ENCODE data around the gene MAP4K4.

Gene MAP4K4

DNA sequence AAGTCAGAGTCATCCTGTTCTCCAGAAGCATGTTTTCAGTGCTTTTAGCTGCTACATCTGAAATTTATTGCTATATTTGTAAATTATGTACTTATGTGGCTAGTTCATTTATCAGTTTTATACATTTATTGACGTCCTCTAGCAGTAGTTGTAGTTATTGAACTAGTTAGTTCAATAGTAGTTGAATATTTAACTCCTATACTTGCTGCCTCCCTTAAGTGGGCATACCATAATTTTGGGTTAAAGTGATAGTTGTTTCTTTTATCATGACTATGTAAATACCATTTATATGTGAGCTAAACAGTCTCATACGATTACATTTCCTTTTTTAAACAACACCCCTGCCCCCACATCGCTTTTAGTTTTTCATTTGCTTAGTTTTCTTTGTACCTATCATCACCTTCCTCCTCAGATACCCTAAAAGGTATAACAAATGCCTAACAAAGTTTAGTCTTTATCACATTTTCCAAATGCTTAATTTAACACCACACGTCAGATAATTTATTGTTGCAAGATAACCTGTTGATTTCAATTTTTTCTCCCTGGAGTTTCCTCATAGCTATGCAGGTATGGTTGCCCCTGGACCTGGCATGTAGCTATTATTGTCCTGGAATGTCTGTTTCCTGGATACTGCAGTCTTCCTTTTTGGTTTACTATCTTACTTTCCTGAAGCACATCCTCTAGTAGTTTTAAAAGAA lies 8.8 kb downstream of the MAP4K4 start:
- Histone ChIP-seq H3F3A (ENCODE audit: insufficient read depth, low read length) (peaks cover 7% of the 10 kb centered on the region; the same call in 1 of the 2 replicates), H4K20me1 (ENCODE audit: insufficient read depth, low read length) (no peaks in the 10 kb centered on the region), H2AFZ (ENCODE audit: low read length) (no peak overlapping the region), H3K27ac (ENCODE audit: low read length) (no peak overlapping the region), H3K4me1 (ENCODE audit: low read length) (peaks cover 17% of the 10 kb centered on the region), H3K9ac (ENCODE audit: low read length) (no peak overlapping the region), H3K4me2 (ENCODE audit: low read depth, low read length) (no peak overlapping the region), H3K36me3 (replicated peaks; ENCODE audit: insufficient read depth, low read length) (0 out of 2 replicates have a peak, but pooled peaks cover 2% of the 10 kb centered on the region), H3K27me3 (replicated peaks; ENCODE audit: insufficient read depth, low read length) (no peaks in the 10 kb centered on the region), H3K9me2 (replicated peaks; ENCODE audit: insufficient read depth, low read length) (no peaks in the 10 kb centered on the region), H3K4me3 (ENCODE audit: low read length) (no peak overlapping the region), H3K9me3 (replicated peaks; ENCODE audit: insufficient read depth, low read length) (no peaks in the 10 kb centered on the region), H3K79me2 (ENCODE audit: low read length) (peaks cover 6% of the 10 kb centered on the region; the same call in 1 of the 2 replicates)
- DNase-seq = no peak
- TF ChIP-seq, protein P1, sequence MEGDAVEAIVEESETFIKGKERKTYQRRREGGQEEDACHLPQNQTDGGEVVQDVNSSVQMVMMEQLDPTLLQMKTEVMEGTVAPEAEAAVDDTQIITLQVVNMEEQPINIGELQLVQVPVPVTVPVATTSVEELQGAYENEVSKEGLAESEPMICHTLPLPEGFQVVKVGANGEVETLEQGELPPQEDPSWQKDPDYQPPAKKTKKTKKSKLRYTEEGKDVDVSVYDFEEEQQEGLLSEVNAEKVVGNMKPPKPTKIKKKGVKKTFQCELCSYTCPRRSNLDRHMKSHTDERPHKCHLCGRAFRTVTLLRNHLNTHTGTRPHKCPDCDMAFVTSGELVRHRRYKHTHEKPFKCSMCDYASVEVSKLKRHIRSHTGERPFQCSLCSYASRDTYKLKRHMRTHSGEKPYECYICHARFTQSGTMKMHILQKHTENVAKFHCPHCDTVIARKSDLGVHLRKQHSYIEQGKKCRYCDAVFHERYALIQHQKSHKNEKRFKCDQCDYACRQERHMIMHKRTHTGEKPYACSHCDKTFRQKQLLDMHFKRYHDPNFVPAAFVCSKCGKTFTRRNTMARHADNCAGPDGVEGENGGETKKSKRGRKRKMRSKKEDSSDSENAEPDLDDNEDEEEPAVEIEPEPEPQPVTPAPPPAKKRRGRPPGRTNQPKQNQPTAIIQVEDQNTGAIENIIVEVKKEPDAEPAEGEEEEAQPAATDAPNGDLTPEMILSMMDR (IDR thresholded peaks at IDR 0.05; ENCODE audit: low read length) = no peak
- TF ChIP-seq EZH2 (optimal IDR thresholded peaks at IDR 0.05; ENCODE audit: low read depth, low read length) (no peak), EZH2phosphoT487 (IDR thresholded peaks at IDR 0.05; ENCODE audit: low read length) (no peak)

DNA sequence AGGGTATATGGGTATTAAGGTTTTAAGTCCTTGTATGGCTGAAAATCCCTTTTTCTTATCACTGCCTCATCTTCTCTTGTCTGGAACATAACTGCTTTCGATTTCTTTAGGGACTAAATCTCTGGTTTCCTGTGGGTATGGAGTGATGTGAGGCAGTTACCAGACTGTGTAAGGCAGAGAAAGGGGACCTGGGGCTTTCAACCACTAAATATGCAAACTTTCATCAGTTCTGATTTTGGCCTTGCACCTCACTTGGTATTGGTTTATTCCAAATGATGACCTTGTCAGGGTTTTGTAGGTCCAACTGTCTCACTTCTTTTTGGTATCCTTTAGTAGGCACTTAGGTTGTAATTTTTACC lies 9.3 kb downstream of the MAP4K4 start:
- H3K4me1 ChIP-seq (ENCODE audit: low read length) = peaks cover 17% of the 10 kb centered on the region
- no peak overlapping the region for H3K9ac ChIP-seq (ENCODE audit: low read length)

DNA sequence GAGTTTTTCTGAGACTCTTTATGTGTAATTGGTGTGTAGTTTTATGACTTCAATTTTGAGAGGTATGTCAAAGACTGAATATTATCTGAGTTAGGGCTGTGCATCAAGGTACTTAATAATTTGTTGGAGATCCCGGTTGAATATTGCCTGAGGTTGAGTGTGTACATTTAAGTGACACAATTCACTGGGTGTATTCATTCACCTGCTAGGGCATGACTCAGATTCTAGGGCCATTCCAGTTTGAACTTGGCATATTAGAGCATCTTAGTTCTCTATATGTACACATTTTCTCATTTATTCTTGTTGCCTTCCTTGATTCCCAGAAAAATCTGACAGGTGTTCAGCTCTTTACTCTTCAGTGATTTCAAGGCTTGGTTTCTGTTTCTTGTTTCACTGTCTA lies 12.5 kb downstream of the MAP4K4 start:
- Histone ChIP-seq H3F3A (ENCODE audit: insufficient read depth, low read length) (peaks cover 7% of the 10 kb centered on the region; the same call in 1 of the 2 replicates), H3K79me2 (ENCODE audit: low read length) (no peaks in the 10 kb centered on the region), H3K4me2 (ENCODE audit: low read depth, low read length) (peak overlapping the region; percentile 28), H3K9ac (ENCODE audit: low read length) (no peak overlapping the region), H3K27me3 (replicated peaks; ENCODE audit: insufficient read depth, low read length) (no peaks in the 10 kb centered on the region), H3K4me1 (ENCODE audit: low read length) (peaks cover 17% of the 10 kb centered on the region), H3K27ac (ENCODE audit: low read length) (no peak overlapping the region), H3K4me3 (ENCODE audit: low read length) (no peak overlapping the region), H2AFZ (ENCODE audit: low read length) (no peak overlapping the region), H4K20me1 (ENCODE audit: insufficient read depth, low read length) (no peaks in the 10 kb centered on the region), H3K9me2 (replicated peaks; ENCODE audit: insufficient read depth, low read length) (no peaks in the 10 kb centered on the region), H3K9me3 (replicated peaks; ENCODE audit: insufficient read depth, low read length) (no peaks in the 10 kb centered on the region), H3K36me3 (replicated peaks; ENCODE audit: insufficient read depth, low read length) (no peaks in the 10 kb centered on the region)
- TF ChIP-seq, protein P1 (IDR thresholded peaks at IDR 0.05; ENCODE audit: low read length) = no peak
- TF ChIP-seq EZH2phosphoT487 (IDR thresholded peaks at IDR 0.05; ENCODE audit: low read length) (no peak), EZH2 (optimal IDR thresholded peaks at IDR 0.05; ENCODE audit: low read depth, low read length) (no peak)
- no peak for DNase-seq

More for the DNA sequence above, 9.3 kb downstream of the MAP4K4 start:
- Histone ChIP-seq H3K9me3 (replicated peaks; ENCODE audit: insufficient read depth, low read length) (no peaks in the 10 kb centered on the region), H3K27me3 (replicated peaks; ENCODE audit: insufficient read depth, low read length) (no peaks in the 10 kb centered on the region), H2AFZ (ENCODE audit: low read length) (no peak overlapping the region), H4K20me1 (ENCODE audit: insufficient read depth, low read length) (no peaks in the 10 kb centered on the region), H3K79me2 (ENCODE audit: low read length) (0 out of 2 replicates have a peak, but pooled peaks cover 6% of the 10 kb centered on the region), H3F3A (ENCODE audit: insufficient read depth, low read length) (peaks cover 7% of the 10 kb centered on the region; the same call in 1 of the 2 replicates), H3K27ac (ENCODE audit: low read length) (no peak overlapping the region), H3K36me3 (replicated peaks; ENCODE audit: insufficient read depth, low read length) (0 out of 2 replicates have a peak, but pooled peaks cover 2% of the 10 kb centered on the region), H3K4me3 (ENCODE audit: low read length) (no peak overlapping the region), H3K9me2 (replicated peaks; ENCODE audit: insufficient read depth, low read length) (no peaks in the 10 kb centered on the region), H3K4me2 (ENCODE audit: low read depth, low read length) (no peak overlapping the region)
- TF ChIP-seq, protein P1 (IDR thresholded peaks at IDR 0.05; ENCODE audit: low read length) = no peak
- TF ChIP-seq EZH2phosphoT487 (IDR thresholded peaks at IDR 0.05; ENCODE audit: low read length) = no peak
- no peak for TF ChIP-seq EZH2 (optimal IDR thresholded peaks at IDR 0.05; ENCODE audit: low read depth, low read length)
- DNase-seq = peak; percentile 35
